NB4 (cell line): Measurements from ENCODE around the gene GRID1.

Experiments used
- CTCF ChIP-seq: IDR thresholded peaks from one replicate; pipeline ENCODE4 v1.5.1; 2012; ENCODE audit warnings: low read depth, low read length
- MYC ChIP-seq: IDR thresholded peaks from 2 replicates; pipeline ENCODE4 v1.6.1; 2011; ENCODE audit warnings: low read depth, low read length
- POLR2A ChIP-seq: IDR thresholded peaks from 2 replicates; pipeline ENCODE4 v1.6.1; 2011; ENCODE audit warnings: mild to moderate bottlenecking; ENCODE audit not compliant: insufficient read length; ENCODE audit errors: extremely low read depth
- TF ChIP-seq, protein P1 (sequence below): IDR thresholded peaks from 2 replicates; pipeline ENCODE4 v1.6.1; 2011; ENCODE audit warnings: low read depth, low read length

- TF ChIP-seq CTCF (no peak), POLR2A (no peak), MYC (no peak)
- TF ChIP-seq, protein P1, sequence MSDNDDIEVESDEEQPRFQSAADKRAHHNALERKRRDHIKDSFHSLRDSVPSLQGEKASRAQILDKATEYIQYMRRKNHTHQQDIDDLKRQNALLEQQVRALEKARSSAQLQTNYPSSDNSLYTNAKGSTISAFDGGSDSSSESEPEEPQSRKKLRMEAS = no peak
Observed at GRCh38 chr10:86371116-86371515, 4.5 kb upstream of the GRID1 start.
